H9 (cell line): ENCODE measurements around the gene LIG4. TPM values are rescaled to one million over a fixed set of nuclear protein-coding genes. Genes with fewer than 3 reads are reported as not detected.

Experiments
- DNase-seq: peaks from one replicate; pipeline ENCODE4 v3.0.0-alpha.2; 2017
- H2AFZ ChIP-seq: one replicate; pipeline ENCODE4 v1.6.1; 2013; ENCODE audit warnings: mild to moderate bottlenecking, low read length, control low read depth, moderate library complexity
- H2AK5ac ChIP-seq: 2 replicates; pipeline ENCODE4 v1.6.1; 2013; ENCODE audit warnings: low read length, control low read depth, mixed read lengths; ENCODE audit not compliant: insufficient read length
- H2BK120ac ChIP-seq: one replicate; pipeline ENCODE4 v1.6.1; 2013; ENCODE audit warnings: low read depth, mild to moderate bottlenecking, low read length, control low read depth, inconsistent platforms; ENCODE audit not compliant: poor library complexity, severe bottlenecking
- H2BK12ac ChIP-seq: 2 replicates; pipeline ENCODE4 v1.6.1; 2013; ENCODE audit warnings: low read length, control low read depth, mixed read lengths, low read depth; ENCODE audit not compliant: insufficient read length
- H2BK15ac ChIP-seq: 2 replicates; pipeline ENCODE4 v1.6.1; 2013; ENCODE audit warnings: low read depth, low read length, control low read depth
- H2BK20ac ChIP-seq: one replicate; pipeline ENCODE4 v1.6.1; 2013; ENCODE audit warnings: low read depth, mild to moderate bottlenecking, low read length, control low read depth, inconsistent platforms; ENCODE audit not compliant: poor library complexity, severe bottlenecking
- H2BK5ac ChIP-seq: 2 replicates; pipeline ENCODE4 v1.6.1; 2013; ENCODE audit warnings: low read length, control low read depth, mixed read lengths; ENCODE audit not compliant: insufficient read length
- H3K14ac ChIP-seq: 2 replicates; pipeline ENCODE4 v1.6.1; 2013; ENCODE audit warnings: low read length, control low read depth; ENCODE audit not compliant: insufficient read depth
- H3K18ac ChIP-seq: 2 replicates; pipeline ENCODE4 v1.6.1; 2013; ENCODE audit warnings: low read depth, mild to moderate bottlenecking, mixed read lengths, low read length, control low read depth; ENCODE audit not compliant: insufficient read length
- H3K23ac ChIP-seq: 2 replicates; pipeline ENCODE4 v1.6.1; 2013; ENCODE audit warnings: low read length, control low read depth, mixed read lengths, low read depth; ENCODE audit not compliant: insufficient read length
- H3K23me2 ChIP-seq: 2 replicates; pipeline ENCODE4 v1.6.1; 2013; ENCODE audit warnings: low read depth, mild to moderate bottlenecking, mixed read lengths, low read length, control low read depth; ENCODE audit not compliant: insufficient read length, poor library complexity, severe bottlenecking
- H3K27ac ChIP-seq: 2 replicates; pipeline ENCODE4 v1.5.1; 2013; ENCODE audit warnings: low read length, control low read depth, mixed read lengths, low read depth; ENCODE audit not compliant: insufficient read length
- H3K27me3 ChIP-seq: 2 replicates; pipeline ENCODE4 v1.6.1; 2013; ENCODE audit warnings: low read length, control low read depth, inconsistent platforms; ENCODE audit not compliant: insufficient read depth
- H3K4ac ChIP-seq: 2 replicates; pipeline ENCODE4 v1.6.1; 2013; ENCODE audit warnings: low read depth, mild to moderate bottlenecking, control low read depth, inconsistent platforms, low read length, moderate library complexity
- H3K4me1 ChIP-seq: 2 replicates; pipeline ENCODE4 v1.6.1; 2013; ENCODE audit warnings: low read length, control low read depth, inconsistent platforms; ENCODE audit not compliant: insufficient read depth
- H3K4me2 ChIP-seq: 2 replicates; pipeline ENCODE4 v1.6.1; 2013; ENCODE audit warnings: low read length, control low read depth, mixed read lengths; ENCODE audit not compliant: insufficient read length, insufficient read depth
- H3K56ac ChIP-seq: 2 replicates; pipeline ENCODE4 v1.6.1; 2013; ENCODE audit warnings: low read depth, mild to moderate bottlenecking, mixed read lengths, low read length, control low read depth; ENCODE audit not compliant: insufficient read length
- H3K79me1 ChIP-seq: 2 replicates; pipeline ENCODE4 v1.6.1; 2013; ENCODE audit warnings: low read depth, mild to moderate bottlenecking, moderate library complexity, low read length, control low read depth, inconsistent platforms; ENCODE audit not compliant: insufficient read depth, poor library complexity, severe bottlenecking
- H3K79me2 ChIP-seq: 2 replicates; pipeline ENCODE4 v1.6.1; 2013; ENCODE audit warnings: low read length, control low read depth, inconsistent platforms; ENCODE audit not compliant: insufficient read depth
- H3K9ac ChIP-seq: 2 replicates; pipeline ENCODE4 v1.6.1; 2013; ENCODE audit warnings: low read length, control low read depth, mixed read lengths; ENCODE audit not compliant: insufficient read length; ENCODE audit errors: extremely low read depth
- H3K9me3 ChIP-seq: one replicate; pipeline ENCODE4 v1.6.1; 2013; ENCODE audit warnings: low read depth, low read length, inconsistent platforms; ENCODE audit not compliant: control insufficient read depth
- H3T11ph ChIP-seq: one replicate; pipeline ENCODE4 v1.6.1; 2013; ENCODE audit warnings: mild to moderate bottlenecking, low read length, control low read depth, inconsistent platforms
- H4K20me1 ChIP-seq: one replicate; pipeline ENCODE4 v1.6.1; 2013; ENCODE audit not compliant: control insufficient read depth, insufficient read length, insufficient read depth
- H4K5ac ChIP-seq: 2 replicates; pipeline ENCODE4 v1.6.1; 2013; ENCODE audit warnings: low read depth, mild to moderate bottlenecking, mixed read lengths, low read length, control low read depth; ENCODE audit not compliant: insufficient read length
- H4K8ac ChIP-seq: replicated peaks from 2 replicates; pipeline ENCODE4 v1.6.1; 2013; ENCODE audit warnings: low read length, control low read depth, mixed read lengths, low read depth; ENCODE audit not compliant: insufficient read length
- H4K91ac ChIP-seq: 2 replicates; pipeline ENCODE4 v1.6.1; 2013; ENCODE audit warnings: low read depth, mild to moderate bottlenecking, moderate library complexity, mixed read lengths, low read length, control low read depth; ENCODE audit not compliant: insufficient read length
- H3K27ac Mint-ChIP-seq, 3 experiments: 2 replicates in 2 of 3; 3 replicates in 1 of 3; pipeline ENCODE4 v1.8.0; 2020 to 2021; ENCODE audit warnings: mixed read lengths in 3 of 3, mild to moderate bottlenecking in 1 of 3, moderate library complexity in 1 of 3
- H3K27me3 Mint-ChIP-seq: 2 replicates; pipeline ENCODE4 v1.8.0; 2021; ENCODE audit warnings: low read depth, mild to moderate bottlenecking, moderate library complexity, mixed read lengths
- H3K36me3 Mint-ChIP-seq, 3 experiments: 2 replicates in 2 of 3; 3 replicates in 1 of 3; pipeline ENCODE4 v1.8.0; 2020 to 2021; ENCODE audit warnings: low read depth in 3 of 3, mixed read lengths in 3 of 3; ENCODE audit not compliant: insufficient read depth in 1 of 3
- H3K4me1 Mint-ChIP-seq, 2 experiments: 2 replicates each; pipeline ENCODE4 v1.8.0; 2020; ENCODE audit warnings: mixed read lengths in 2 of 2
- H3K4me3 Mint-ChIP-seq, 2 experiments: 2 replicates in 1 of 2; 3 replicates in 1 of 2; pipeline ENCODE4 v1.8.0; 2020 to 2021; ENCODE audit warnings: mild to moderate bottlenecking in 2 of 2, mixed read lengths in 2 of 2, moderate library complexity in 1 of 2
- H3K9me3 Mint-ChIP-seq, 2 experiments: 2 replicates in 1 of 2; 3 replicates in 1 of 2; pipeline ENCODE4 v1.8.0; 2020; ENCODE audit warnings: mild to moderate bottlenecking in 2 of 2, mixed read lengths in 2 of 2, moderate library complexity in 1 of 2
- CTCF ChIP-seq: fragments of 200-600 bp; sonication (generic); conservative IDR thresholded peaks from 3 replicates; pipeline ENCODE4 v1.8.0; 2021; ENCODE audit warnings: antibody characterized with exemption, mild to moderate bottlenecking
- WGBS: extraction: QIAGEN DNeasy Blood & Tissue Kit; methylation state at CpG from one replicate; pipeline ENCODE4 v1.1.7; 2013; ENCODE audit warnings: missing lambda C conversion rate, low lambda C conversion rate, mixed read lengths; ENCODE audit not compliant: insufficient read length; ENCODE audit errors: extremely low coverage; 5-methylcytosine and 5-hydroxymethylcytosine counted together
- total RNA-seq: library from RNA; stranded (reverse); gene quantifications from 2 replicates; pipeline ENCODE4 v1.2.1, GENCODE V29; 2021

Gene LIG4
- total RNA-seq, 1 experiment from 2014 or later, result 5.6 TPM

GRCh38 chr13:108212886-108213285 lies 2.5 kb downstream of the LIG4 start:
- Histone ChIP-seq H2AK5ac (no peak overlapping the region), H2BK20ac (no peak overlapping the region), H4K91ac (no peak overlapping the region), H2BK12ac (no peak overlapping the region), H4K8ac (no peak overlapping the region), H3K18ac (no peak overlapping the region), H3K23me2 (no peaks in the 10 kb centered on the region), H2BK120ac (no peak overlapping the region), H3K4me2 (no peak overlapping the region), H3K9me3 (no peaks in the 10 kb centered on the region), H2BK15ac (no peak overlapping the region), H2BK5ac (no peak overlapping the region), H3K79me1 (no peaks in the 10 kb centered on the region), H4K5ac (no peak overlapping the region), H3K27me3 (no peaks in the 10 kb centered on the region), H3K56ac (no peak overlapping the region), H3T11ph (no peak overlapping the region), H3K9ac (no peak overlapping the region), H3K27ac (no peak overlapping the region), H3K23ac (no peak overlapping the region), H3K4me1 (no peaks in the 10 kb centered on the region), H2AFZ (no peak overlapping the region), H3K4ac (no peak overlapping the region), H3K14ac (no peak overlapping the region), H4K20me1 (no peaks in the 10 kb centered on the region), H3K79me2 (no peaks in the 10 kb centered on the region)
- peaks cover 4 to 9% (median 7%) of the 10 kb centered on the region in 3 experiments; a peak in 4 of 7 replicates for H3K36me3 Mint-ChIP-seq
- H3K27ac Mint-ChIP-seq, result no peak overlapping the region
- TF ChIP-seq CTCF, result no peak
- no peaks in the 10 kb centered on the region; the same call in 1 of the 2 replicates for H3K27me3 Mint-ChIP-seq
- no peaks in the 10 kb centered on the region for H3K9me3 Mint-ChIP-seq
- H3K4me1 Mint-ChIP-seq, result peaks cover 6 to 16% of the 10 kb centered on the region in 2 experiments
- no peak overlapping the region for H3K4me3 Mint-ChIP-seq
- DNase-seq, result no peak
- WGBS, result no CpG with 5 or more reads among the region's 4 CpGs
